ENCODE data around the gene WSCD1.

Gene WSCD1

DNA sequence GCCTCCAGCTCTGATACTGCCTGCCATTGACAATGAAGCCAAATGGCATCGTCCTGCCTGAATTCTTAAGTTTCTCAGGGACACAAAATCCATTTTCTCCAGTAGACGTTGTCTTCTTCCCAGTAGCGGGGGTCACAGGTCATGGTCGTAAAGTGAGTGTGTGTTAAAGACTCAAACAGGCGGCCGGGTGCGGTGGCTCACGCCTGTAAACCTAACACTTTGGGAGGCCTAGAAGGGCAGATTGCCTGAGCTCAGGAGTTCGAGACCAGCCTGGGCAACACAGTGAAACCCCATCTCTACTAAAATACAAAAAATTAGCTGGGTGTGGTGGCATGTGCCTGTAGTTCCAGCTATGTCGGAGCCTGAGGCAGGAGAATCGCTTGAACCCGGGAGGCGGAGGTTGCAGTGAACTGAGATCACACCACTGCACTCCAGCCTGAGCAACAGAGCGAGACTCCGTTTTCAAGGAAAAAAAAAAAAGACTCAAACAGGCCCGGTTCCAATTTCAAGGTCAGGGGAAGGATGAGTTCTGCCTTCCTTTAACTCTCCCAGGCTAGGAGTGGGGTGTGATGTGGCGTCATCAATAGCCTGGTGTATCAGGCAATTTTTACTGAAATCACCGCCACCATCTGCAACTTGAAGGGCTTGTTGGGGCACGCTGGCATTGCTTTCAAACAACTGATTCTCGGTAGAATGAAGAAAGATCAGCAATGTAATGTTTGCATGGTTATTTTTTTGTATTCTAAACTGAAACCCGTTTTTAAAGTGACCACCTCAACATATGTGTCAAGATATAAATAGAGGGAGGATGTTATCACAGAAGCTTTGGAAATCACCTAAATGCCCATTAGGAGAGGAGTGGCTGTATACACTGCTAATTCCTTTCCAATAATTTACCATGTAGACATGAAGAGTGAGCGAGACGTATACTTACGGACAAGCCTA lies 91.0 kb downstream of the WSCD1 start:
- DNase-seq: no peak

DNA sequence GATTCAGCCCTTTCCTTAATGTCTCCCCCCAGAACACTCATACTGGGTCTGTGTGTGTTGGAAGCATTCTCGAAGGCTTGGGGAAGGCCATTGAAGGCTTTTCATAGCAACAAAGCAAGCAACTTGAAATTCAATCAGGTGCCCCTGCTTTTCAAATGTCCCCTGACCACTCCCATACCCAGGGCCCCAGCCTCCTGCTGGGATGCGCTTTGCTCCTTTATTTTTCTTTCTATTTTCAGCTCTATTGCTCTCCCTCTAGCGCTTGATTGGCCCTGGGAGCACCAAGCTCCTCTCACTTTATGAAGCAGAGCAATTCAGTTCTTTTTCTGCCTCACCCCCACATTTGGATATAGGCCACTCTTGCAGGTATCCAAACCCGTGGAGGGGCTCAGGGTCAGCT lies 92.0 kb downstream of the WSCD1 start:
- no peak for DNase-seq

DNA sequence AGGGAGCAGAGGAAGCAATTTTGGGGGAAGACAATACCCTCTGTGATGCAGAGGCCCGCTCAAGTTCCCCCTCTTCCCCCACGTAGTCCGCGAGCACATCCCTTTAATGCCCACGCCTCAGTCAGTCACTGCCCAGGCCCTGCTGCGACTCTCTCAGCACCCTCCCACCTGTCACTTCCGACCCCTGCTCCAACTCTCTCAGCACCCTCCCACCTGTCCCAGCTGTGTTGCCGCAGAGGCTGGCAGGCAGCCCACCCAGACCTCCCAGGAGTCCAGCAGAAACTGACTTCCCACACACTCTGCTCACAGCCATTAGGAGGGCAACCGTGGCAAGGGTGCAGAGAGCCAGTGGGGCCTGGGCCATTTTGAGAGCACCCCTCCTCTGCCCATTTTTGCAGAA lies 92.7 kb downstream of the WSCD1 start:
- no peak for DNase-seq

DNA sequence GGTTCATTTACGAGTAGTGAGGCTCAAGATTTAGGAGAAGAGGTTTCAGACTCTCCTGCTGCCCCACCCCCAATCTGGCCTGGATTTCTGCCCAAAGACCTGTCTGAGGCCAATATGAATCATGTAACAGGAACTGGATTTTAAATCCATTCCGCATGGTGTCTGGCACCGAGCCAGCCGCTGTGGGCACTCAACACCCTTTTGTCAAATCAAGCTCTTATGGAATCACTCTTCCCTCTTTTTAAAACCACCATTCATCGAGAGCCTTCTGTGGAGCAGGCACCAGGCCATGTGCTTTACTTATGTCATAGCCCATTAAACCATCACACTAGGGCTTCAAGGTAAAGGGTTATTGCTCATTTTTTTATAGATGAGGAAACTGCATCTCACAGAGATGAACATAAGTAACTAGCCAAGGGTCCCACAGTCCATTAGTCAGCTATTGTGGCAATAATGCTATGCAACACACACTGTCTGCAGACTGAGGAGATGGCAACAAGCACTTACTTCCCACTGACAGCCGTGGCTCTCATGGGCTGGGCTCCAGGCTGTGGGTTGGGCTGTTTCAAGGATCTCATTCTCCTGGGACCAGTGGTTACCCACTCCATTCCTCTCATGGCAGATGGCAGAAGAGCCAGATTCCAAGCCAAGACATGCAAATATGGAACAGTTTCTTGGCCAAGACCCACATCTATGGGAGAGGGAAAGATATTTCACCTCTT lies 93.6 kb downstream of the WSCD1 start:
- no peak for DNase-seq

DNA sequence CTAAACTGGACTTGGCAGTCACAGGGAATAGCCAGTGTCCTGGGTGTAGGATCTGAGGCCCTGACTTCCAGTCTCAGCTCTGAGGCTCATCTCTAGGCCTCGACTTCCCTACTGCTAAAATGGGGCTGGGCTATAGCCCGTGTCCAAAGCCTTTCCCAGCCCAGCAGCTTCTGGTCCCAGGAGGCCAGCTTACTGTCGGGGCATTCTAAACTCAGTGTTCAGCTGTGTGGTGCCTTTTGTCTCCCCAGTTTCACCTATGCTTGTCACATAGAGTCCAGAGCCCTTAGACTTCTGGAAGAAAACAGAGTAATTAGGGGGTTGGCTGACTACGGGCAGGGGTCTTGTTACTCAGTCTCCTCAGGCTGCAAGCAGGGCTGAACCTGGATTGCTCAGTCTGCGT lies 94.8 kb downstream of the WSCD1 start:
- no peak for DNase-seq

DNA sequence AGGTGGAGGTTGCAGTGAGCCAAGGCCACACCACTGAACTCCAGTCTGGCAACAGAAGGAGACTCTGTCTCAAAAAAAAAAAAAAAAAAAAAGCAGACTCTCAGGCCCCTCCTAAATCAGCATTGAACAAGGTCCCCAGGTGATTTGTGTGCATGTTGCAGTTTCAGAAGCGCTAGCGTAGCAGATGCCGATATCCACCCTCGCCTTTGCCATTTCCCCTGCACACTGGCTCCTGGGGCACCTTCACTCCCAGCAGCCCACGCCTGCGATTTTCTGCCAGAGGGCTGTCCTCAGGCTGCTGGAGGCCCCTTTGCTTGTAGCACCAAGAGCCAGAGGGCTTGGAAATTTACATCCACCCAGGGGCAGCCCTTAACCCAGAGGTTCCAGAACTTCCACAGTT lies 95.6 kb downstream of the WSCD1 start:
- DNase-seq: no peak

DNA sequence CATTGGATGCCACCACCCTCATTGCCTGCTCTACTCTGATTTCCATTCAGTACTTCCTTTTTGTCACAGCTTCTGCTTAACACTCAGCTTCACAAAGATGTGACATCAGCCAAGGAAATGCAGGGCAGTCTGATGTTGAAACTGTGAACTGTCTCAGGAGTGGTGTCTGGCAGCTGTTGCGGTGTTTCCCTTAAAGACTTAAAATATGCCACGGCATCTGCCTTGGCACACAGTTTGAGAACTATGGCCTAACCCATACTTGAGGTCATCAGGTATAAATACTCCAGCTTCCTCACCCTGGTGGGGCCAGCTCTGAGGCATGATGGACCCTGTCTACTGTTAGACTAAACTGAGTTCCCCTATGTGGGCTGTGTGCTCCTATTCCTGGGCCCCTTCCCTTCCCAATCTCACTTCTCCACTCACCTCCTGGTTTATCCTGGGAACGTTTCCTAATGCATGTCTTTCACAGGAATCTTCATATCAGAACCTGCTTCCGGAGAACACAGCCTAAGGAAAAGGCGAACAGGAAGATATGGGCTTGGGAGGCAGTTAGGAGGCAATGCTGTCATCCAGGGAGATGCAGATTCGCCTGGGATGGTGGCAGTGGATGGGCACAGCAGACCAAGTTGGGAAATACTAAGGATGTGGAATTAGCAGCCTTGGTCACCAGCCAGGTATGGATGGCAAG lies 96.5 kb downstream of the WSCD1 start:
- DNase-seq: no peak

DNA sequence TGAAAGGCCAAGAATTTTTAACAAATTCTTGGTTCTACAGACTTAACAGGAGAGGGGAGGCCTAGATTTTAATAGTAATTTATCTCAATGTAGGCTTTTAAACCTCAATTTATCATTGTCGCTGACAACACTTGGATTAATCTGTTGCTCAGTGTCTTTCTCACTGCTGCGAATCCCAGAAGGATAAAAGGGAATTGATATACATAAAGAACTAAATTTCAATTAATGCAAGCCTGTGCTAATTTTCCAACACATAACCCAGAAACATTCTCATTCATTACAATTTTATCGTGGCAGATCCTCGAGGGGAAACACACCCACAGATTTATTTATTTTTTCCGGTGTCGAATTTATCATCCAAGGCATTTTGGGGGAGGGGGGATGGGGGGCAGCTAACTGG lies 98.1 kb downstream of the WSCD1 start:
- DNase-seq: no peak

DNA sequence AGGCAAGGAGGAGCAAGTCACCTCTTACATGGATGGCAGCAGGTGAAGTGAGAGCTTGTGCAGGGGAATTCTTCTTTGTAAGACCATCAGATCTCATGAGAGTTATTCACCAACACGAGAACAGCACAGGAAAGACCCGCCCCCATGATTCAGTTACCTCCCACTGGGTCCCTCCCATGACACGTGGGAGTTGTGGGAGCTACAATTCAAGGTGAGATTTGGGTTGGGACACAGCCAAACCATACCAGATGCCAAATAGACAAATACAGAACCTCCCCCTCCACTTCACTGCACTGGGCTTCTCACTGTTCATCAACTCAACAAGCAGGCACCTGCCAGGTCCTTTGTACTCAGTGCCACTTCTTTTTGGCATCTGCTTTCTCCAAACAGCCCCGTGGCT lies 100.2 kb downstream of the WSCD1 start:
- no peak for DNase-seq

DNA sequence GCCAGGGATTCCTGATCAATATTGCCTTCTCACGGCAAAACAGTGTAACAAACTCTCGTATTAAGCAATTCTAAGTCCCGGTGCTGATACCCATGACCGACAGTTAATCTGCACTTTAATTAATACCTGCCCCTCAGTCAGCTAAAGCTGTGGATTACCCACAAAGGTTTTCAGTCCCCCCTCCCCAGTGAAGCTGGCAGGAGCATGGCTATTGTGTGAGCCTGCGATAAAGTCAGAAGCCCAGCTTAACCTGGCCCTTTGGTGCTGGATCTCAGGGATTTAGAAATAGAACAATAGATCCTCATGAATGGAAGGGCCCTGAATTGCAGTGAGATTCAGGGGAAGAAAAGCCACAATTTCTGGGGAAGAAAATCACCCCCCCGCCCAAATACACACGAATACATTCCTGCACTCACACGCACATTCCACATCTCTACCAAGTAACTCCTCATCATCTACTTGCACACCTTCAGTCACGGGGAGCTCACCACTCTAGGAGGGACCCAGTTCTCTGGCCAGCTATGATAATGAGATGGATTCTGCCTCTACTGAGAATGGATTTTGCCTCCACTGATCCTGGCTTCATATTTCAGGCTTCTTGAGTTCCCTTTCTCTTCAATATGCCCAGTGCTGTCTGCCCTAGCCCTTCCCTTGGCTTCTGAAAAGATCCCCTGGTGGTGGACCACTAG lies 102.6 kb downstream of the WSCD1 start:
- DNase-seq: no peak

DNA sequence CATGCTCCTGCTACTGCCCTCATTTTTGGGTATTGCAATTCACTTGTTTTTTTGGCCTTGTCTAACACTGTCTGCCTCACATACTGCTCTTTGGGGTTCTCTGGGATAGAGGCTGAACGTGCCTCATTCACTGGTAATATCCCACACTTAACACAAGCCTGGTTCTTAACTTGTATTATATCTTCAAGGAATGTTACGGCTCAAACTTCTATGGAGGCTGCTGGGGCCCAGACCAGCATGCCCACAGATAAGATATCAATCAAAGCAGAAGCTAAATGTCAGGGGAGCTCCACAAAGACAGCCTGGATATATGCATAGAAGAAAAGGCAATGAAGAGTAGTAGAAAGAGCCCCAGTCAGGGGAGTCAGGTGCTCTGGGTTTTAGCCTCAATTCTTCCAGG lies 103.5 kb downstream of the WSCD1 start:
- no peak for DNase-seq

All from T-helper 2 cell (primary cell).